AG08395 (cell line): ENCODE data around the gene PDLIM4.

ENCODE experiments used
- DNase-seq: peaks from one replicate; pipeline ENCODE4 v3.0.0; 2012; ENCODE audit warnings: mixed read lengths, low spot score

PDLIM4 gene

GRCh38 chr5:132283423-132284043, 26.0 kb downstream of the PDLIM4 start:
- DNase-seq, result peak; percentile 68

GRCh38 chr5:132289097-132289496, 31.6 kb downstream of the PDLIM4 start:
- no peak for DNase-seq

- DNase-seq, result no peak
Observed at GRCh38 chr5:132291026-132291425, 33.5 kb downstream of the PDLIM4 start.

- peak; percentile 88 for DNase-seq
Observed at GRCh38 chr5:132293066-132293991, 35.8 kb downstream of the PDLIM4 start.

- peak; percentile 94 for DNase-seq
Observed at GRCh38 chr5:132293992-132294727, 36.7 kb downstream of the PDLIM4 start, which contains the start of gene SLC22A4. Gene SLC22A4, plus strand, starts transcription at chr5:132294394. Its CDS starts 223 bp downstream, at chr5:132294617.

GRCh38 chr5:132294728-132295504, 37.4 kb downstream of the PDLIM4 start:
- peak; percentile 87 for DNase-seq

GRCh38 chr5:132295505-132296411, 38.3 kb downstream of the PDLIM4 start:
- DNase-seq, result no peak

GRCh38 chr5:132296412-132297016, 39.0 kb downstream of the PDLIM4 start:
- DNase-seq, result no peak

GRCh38 chr5:132297211-132297940, 39.9 kb downstream of the PDLIM4 start:
- DNase-seq, result no peak

GRCh38 chr5:132298298-132299212, 41.1 kb downstream of the PDLIM4 start:
- DNase-seq, result no peak

GRCh38 chr5:132299917-132300316, 42.4 kb downstream of the PDLIM4 start:
- DNase-seq, result no peak

- no peak for DNase-seq
Observed at GRCh38 chr5:132300577-132301343, 43.3 kb downstream of the PDLIM4 start.

- no peak for DNase-seq
Observed at GRCh38 chr5:132301344-132302271, 44.1 kb downstream of the PDLIM4 start.

GRCh38 chr5:132302413-132302812, 44.9 kb downstream of the PDLIM4 start:
- no peak for DNase-seq

GRCh38 chr5:132303589-132303988, 46.1 kb downstream of the PDLIM4 start:
- no peak for DNase-seq

GRCh38 chr5:132305420-132305819, 47.9 kb downstream of the PDLIM4 start:
- no peak for DNase-seq
